Ascending aorta (tissue), 2 donors: ENCODE results near the gene ZNF263. TPM values are rescaled to one million over a fixed set of nuclear protein-coding genes. Genes with fewer than 3 reads are reported as not detected.

ENCODE experiments used
- DNase-seq, 2 donors: peaks; one replicate each; pipeline ENCODE4 v3.0.0-alpha.2; 2019; ENCODE audit warnings: low spot score in 2 of 2
- H3K27ac ChIP-seq, 2 donors: fragments of 200-600 bp; sonication (generic); one replicate each; pipeline ENCODE4 v1.5.1; 2016 to 2017; ENCODE audit warnings: mild to moderate bottlenecking in 1 of 2
- H3K27me3 ChIP-seq: fragments of 200-600 bp; sonication (generic); one replicate; pipeline ENCODE4 v1.5.1; 2017
- H3K36me3 ChIP-seq, 2 donors: fragments of 200-600 bp; sonication (generic); one replicate each; pipeline ENCODE4 v1.5.1; 2016
- H3K4me1 ChIP-seq, 2 donors: fragments of 200-600 bp; sonication (generic); one replicate each; pipeline ENCODE4 v1.5.1; 2016 to 2017; ENCODE audit warnings: mild to moderate bottlenecking in 1 of 2
- H3K4me3 ChIP-seq, 2 donors: fragments of 200-600 bp; sonication (generic); one replicate each; pipeline ENCODE4 v1.5.1; 2016 to 2017; ENCODE audit warnings: mild to moderate bottlenecking in 1 of 2
- H3K9me3 ChIP-seq, 2 donors: fragments of 200-600 bp; sonication (generic); one replicate each; pipeline ENCODE4 v1.5.1; 2016
- intact Hi-C: fragments of 100-400 bp; cut with DNase I; formaldehyde crosslinking; loops from one replicate; pipeline ENCODE4 v1.15.1; 2023
- total RNA-seq: library from RNA; depleted of rRNA; stranded (reverse); fragments of >200 nt; gene quantifications from one replicate; pipeline ENCODE4 v1.1.0, GENCODE V29; 2016
- TF ChIP-seq, protein P1 (sequence below), 3 experiments: fragments of 200-600 bp in 2 of 3; fragments of 450-650 bp in 1 of 3; sonication (generic) in 2 of 3; IDR thresholded peaks; one replicate each; pipeline ENCODE4 v1.5.1; 2016 to 2019; ENCODE audit warnings: antibody characterized with exemption in 3 of 3, mild to moderate bottlenecking in 1 of 3, moderate library complexity in 1 of 3

Gene ZNF263
- total RNA-seq, 1 donor from 2014 or later, result 61.8 TPM

DNA sequence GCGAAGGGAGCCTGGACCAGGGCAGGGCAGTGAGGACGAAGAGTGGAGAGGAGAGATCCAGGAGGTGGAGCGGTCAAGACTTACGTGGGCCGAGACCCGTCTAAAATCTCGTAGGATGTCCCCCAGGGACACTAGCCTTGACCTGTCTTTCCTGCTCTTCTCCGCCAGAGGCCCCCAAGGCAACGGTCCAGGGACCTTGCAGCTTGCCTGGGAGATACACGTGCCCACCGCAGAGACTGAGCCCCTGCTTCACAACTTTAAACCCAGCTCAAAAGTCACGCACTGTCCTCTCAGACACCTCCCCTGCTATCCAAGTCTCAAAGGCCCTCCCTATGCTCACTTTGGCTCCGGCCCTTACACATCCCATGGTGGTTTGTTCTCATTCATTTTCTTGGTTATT lies 12.5 kb downstream of the ZNF263 start:
- peaks cover 91 to 100% of the 10 kb centered on the region in 2 donors for H3K9me3 ChIP-seq
- H3K36me3 ChIP-seq, result peaks cover 29 to 63% of the 10 kb centered on the region in 2 donors
- DNase-seq, result no peak

DNA sequence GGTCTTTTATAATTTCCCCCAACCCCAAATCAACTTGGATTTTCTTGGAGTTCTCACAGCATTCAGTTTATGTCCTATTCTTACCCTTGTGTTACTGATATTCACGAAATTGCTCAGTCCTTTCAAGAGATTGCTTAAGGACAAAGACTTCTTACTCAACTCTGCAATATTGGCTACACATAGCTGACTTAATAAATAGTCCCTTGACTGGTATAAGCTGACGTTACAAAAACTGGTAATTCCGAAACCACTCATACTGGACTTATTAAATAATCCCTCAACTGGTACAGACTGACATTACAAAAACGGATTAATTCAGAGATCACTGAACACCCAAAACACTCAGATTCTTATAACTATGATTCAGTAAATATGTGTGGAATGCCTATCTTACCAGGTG lies 21.1 kb downstream of the ZNF263 start:
- H3K27ac ChIP-seq, result peak overlapping the region in 1 of 2 donors; percentile 93
- no peak for DNase-seq
- H3K9me3 ChIP-seq, result peaks cover 36 to 82% of the 10 kb centered on the region in 2 donors
- intact Hi-C loops, result loop anchor here (2.0 kb wide), 2 partner anchors 70 to 96 kb away; partner anchors contain the start of genes ZNF174, ZNF200 and ZSCAN32
- TF ChIP-seq, protein P1, sequence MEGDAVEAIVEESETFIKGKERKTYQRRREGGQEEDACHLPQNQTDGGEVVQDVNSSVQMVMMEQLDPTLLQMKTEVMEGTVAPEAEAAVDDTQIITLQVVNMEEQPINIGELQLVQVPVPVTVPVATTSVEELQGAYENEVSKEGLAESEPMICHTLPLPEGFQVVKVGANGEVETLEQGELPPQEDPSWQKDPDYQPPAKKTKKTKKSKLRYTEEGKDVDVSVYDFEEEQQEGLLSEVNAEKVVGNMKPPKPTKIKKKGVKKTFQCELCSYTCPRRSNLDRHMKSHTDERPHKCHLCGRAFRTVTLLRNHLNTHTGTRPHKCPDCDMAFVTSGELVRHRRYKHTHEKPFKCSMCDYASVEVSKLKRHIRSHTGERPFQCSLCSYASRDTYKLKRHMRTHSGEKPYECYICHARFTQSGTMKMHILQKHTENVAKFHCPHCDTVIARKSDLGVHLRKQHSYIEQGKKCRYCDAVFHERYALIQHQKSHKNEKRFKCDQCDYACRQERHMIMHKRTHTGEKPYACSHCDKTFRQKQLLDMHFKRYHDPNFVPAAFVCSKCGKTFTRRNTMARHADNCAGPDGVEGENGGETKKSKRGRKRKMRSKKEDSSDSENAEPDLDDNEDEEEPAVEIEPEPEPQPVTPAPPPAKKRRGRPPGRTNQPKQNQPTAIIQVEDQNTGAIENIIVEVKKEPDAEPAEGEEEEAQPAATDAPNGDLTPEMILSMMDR (IDR thresholded peaks at IDR 0.05), result no peak
- peaks cover 0 to 7% of the 10 kb centered on the region in 2 donors for H3K4me1 ChIP-seq
- peak overlapping the region; percentile 67 to 88 for H3K4me3 ChIP-seq
- peaks cover 23 to 58% of the 10 kb centered on the region in 2 donors for H3K36me3 ChIP-seq
- no peaks in the 10 kb centered on the region for H3K27me3 ChIP-seq

More for the DNA sequence above, 12.5 kb downstream of the ZNF263 start:
- intact Hi-C loops, result no loop called here
- TF ChIP-seq, protein P1 (IDR thresholded peaks at IDR 0.05), result no peak
- H3K4me1 ChIP-seq, result no peaks in the 10 kb centered on the region
- H3K4me3 ChIP-seq, result no peak overlapping the region
- H3K27me3 ChIP-seq, result no peaks in the 10 kb centered on the region
- H3K27ac ChIP-seq, result no peak overlapping the region

DNA sequence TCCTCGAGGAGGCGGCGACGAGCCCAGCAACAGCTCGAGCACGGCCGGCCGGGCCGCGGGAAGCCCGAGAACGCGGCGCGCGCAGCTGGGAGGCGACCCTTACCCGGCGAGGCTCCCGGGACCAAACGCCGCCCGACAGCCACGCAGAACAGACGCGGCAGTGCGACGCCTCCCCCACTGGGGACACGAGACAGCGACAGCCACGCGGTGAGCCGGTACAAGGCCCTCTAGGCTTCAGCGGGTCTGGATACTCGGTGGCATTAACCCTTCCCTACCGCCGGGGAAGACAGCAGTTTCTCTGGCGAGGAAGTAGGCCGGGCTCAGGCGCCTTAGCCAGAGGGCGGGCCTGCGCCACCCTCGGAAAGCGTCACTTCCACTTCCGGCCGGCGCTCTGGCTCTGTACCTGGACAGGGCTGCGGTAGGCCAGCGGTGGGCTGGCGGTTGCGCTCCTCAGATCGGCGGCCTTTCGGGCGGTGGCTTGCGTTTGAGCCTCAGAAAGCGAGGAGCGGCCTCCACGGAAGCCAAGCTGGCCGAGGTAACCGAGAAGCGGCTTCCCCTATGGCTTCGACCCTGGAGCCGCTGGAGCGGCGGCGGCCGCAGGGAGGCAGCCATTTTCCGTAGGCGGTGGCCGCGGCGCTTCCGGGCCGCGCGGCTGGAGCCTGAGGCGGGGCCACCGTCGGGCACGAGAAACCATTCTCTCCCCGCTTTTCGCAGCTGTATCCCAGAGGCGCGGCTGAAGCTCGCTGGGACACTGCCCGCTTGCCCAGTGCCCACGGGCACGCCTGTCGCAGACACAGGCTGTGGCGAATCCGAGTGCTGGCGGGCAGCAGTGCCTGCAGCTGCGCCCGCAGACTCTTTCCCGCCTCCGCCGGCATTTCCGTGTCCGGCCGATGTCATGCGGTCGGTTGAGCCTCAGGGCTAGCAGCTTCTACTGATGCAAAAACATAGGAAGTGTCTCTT lies 22.1 kb downstream of the ZNF263 start, which contains the start of the genes TIGD7 and ZNF75A:
Gene TIGD7, minus strand, starts transcription at position 322 of the 960 bp plus-strand sequence. CDS start 4,816 bp downstream, outside the sequence.
Gene ZNF75A, plus strand, starts transcription at position 389 of the 960 bp plus-strand sequence. CDS start 2,932 bp downstream, outside the sequence.
- peak in 1 of 2 donors; percentile 92 for DNase-seq
- peaks cover 0 to 7% of the 10 kb centered on the region in 2 donors for H3K4me1 ChIP-seq
- peak within 1 kb of the TSS; percentile 67 to 88 for H3K4me3 ChIP-seq
- H3K9me3 ChIP-seq, result peaks cover 30 to 82% of the 10 kb centered on the region in 2 donors
- peak within 1 kb of the TSS; percentile 93 for H3K27ac ChIP-seq
- no peaks in the 10 kb centered on the region for H3K27me3 ChIP-seq
- TF ChIP-seq, protein P1 (IDR thresholded peaks at IDR 0.05), result peak in 2 of 3 experiments; percentile 22 to 39
- intact Hi-C loops, result loop anchor here (1.0 to 5.0 kb wide), 6 partner anchors 23 to 197 kb away; partner anchors contain the start of genes CLUAP1, ZNF174, ZNF200 and ZSCAN32
- peaks cover 14 to 58% of the 10 kb centered on the region in 2 donors for H3K36me3 ChIP-seq

DNA sequence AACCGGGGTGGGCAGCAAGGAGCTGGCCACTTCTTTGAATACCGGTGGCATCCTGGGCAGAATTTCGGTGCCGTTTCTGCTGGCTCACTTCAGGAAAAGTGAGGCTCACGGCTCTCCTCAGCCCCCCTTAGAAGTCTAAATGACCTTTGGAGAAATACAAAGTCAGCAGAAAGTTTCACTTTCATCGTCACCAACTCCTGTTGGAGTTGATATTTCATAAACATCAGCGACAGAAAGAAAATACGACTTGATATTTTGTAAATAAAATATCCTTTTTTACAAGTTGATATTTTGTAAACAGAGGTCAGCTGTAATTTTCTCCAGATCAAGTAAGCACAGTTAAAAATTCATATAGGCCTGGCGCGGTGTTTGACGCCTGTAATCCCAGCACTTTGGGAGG lies 22.8 kb downstream of the ZNF263 start:
- H3K9me3 ChIP-seq, result peaks cover 26 to 82% of the 10 kb centered on the region in 2 donors
- intact Hi-C loops, result loop anchor here (5.0 kb wide), 2 partner anchors 151 to 196 kb away; partner anchors contain the start of gene CLUAP1
- peaks cover 0 to 7% of the 10 kb centered on the region in 2 donors for H3K4me1 ChIP-seq

DNA sequence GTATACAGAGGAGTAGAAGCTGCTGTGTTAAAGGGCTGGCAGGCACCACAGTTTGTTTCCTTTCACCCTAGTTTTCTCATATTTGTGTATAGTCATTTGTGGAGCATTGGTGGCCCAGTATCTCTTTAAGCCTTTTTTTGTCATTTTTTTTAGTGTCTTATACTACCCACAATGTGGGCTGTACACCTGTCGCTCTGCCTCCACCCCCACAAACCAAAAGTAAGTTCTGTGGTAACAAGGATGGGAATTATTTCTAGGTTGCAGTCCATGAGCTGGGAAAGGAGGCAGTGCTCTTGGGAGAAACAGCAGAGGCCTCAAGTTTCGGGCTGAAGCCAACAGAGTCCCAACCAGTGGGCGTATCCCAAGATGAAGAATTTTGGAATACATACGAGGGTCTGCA lies 28.2 kb downstream of the ZNF263 start:
- peaks cover 34 to 91% of the 10 kb centered on the region in 2 donors for H3K36me3 ChIP-seq
- peaks cover 49 to 100% of the 10 kb centered on the region in 2 donors for H3K9me3 ChIP-seq

More for the DNA sequence above, 22.8 kb downstream of the ZNF263 start:
- H3K27ac ChIP-seq, result peak overlapping the region; percentile 93
- H3K27me3 ChIP-seq, result no peaks in the 10 kb centered on the region
- TF ChIP-seq, protein P1 (IDR thresholded peaks at IDR 0.05), result no peak
- H3K4me3 ChIP-seq, result peak overlapping the region; percentile 67 to 88
- peaks cover 11 to 52% of the 10 kb centered on the region in 2 donors for H3K36me3 ChIP-seq
- DNase-seq, result no peak

More for the DNA sequence above, 28.2 kb downstream of the ZNF263 start:
- TF ChIP-seq, protein P1 (IDR thresholded peaks at IDR 0.05), result no peak
- H3K4me1 ChIP-seq, result peaks cover 0 to 2% of the 10 kb centered on the region in 2 donors
- no peaks in the 10 kb centered on the region for H3K27me3 ChIP-seq
- no peak overlapping the region for H3K27ac ChIP-seq
- intact Hi-C loops, result no loop called here
- no peak overlapping the region for H3K4me3 ChIP-seq
- DNase-seq, result no peak
